ENCODE measurements around the gene SLC6A13. TPM values are rescaled to one million over a fixed set of nuclear protein-coding genes. Genes with fewer than 3 reads are reported as not detected.
A peak's percentile ranks its signal among the peaks of the same experiment; 100 is the strongest.

Gene SLC6A13
- total and polyA plus RNA-seq, 2 of the 8 experiments (the other 6 are each of a cell fraction or from before 2014, with no cell fraction given) = 0.03 TPM; not detected in 1

- no peak overlapping the region for H3K4me2 ChIP-seq (ENCODE audit: insufficient read depth in 1 of 2, low read depth in 2 of 2, low read length in 2 of 2)
- no peak overlapping the region for H2BK20ac ChIP-seq (ENCODE audit: low read length)
- FAIRE-seq (no peak), DNase-seq (ENCODE audit: low read depth in 1 of 2, low spot score in 2 of 2) (no peak)
- H4K8ac ChIP-seq (ENCODE audit: extremely low read depth, insufficient read depth, low read length) = no peak overlapping the region
- peak overlapping the region; percentile 81; the same call in 1 of the 2 replicates for H2BK12ac ChIP-seq (ENCODE audit: low read depth, low read length)
- CTCF ChIA-PET (ENCODE audit: partially characterized antibody) = interaction anchor here (1.2 to 7.0 kb wide), 9 partner anchors 10 to 88 kb away, joined by 3 to 71 read pairs (median 13); no protein-coding TSS in a partner anchor
- H3K27me3 ChIP-seq (replicated peaks in 1 of 4; ENCODE audit: control insufficient read depth in 3 of 4, extremely low read depth in 1 of 4, insufficient read depth in 3 of 4, low read length in 3 of 4) = peaks cover 0 to 15% (median 5%) of the 10 kb centered on the region in 4 experiments; a peak in 5 of 7 replicates
- no peak overlapping the region for H3K18ac ChIP-seq (ENCODE audit: extremely low read depth, low read length)
- TF ChIP-seq EGR1 (IDR thresholded peaks at IDR 0.05; ENCODE audit: borderline replicate concordance, low read depth, low read length) = no peak
- TF ChIP-seq RXRA (IDR thresholded peaks at IDR 0.05; ENCODE audit: insufficient read depth, low read depth, low read length) = no peak
- TF ChIP-seq SUZ12 (IDR thresholded peaks at IDR 0.05; ENCODE audit: low read length) = no peak
- no peak for TF ChIP-seq MAFK (IDR thresholded peaks at IDR 0.05; ENCODE audit: low read depth, low read length)
- TF ChIP-seq BCL11A (IDR thresholded peaks at IDR 0.05; ENCODE audit: low read depth in 2 of 2, low read length in 2 of 2) = no peak
- TF ChIP-seq TAF7 (optimal IDR thresholded peaks at IDR 0.05; ENCODE audit: borderline replicate concordance, low read depth, low read length) = no peak
- TF ChIP-seq CREB1 (IDR thresholded peaks at IDR 0.05) = no peak
- no peak overlapping the region for H2BK15ac ChIP-seq (ENCODE audit: low read length)
- H2AK5ac ChIP-seq (ENCODE audit: low read depth, low read length) = no peak overlapping the region
- no peak overlapping the region for H2BK120ac ChIP-seq (replicated peaks; ENCODE audit: low read depth, low read length)
- peaks cover 2% of the 10 kb centered on the region; the same call in 1 of the 2 replicates for H3K23me2 ChIP-seq (ENCODE audit: low read depth, low read length)
- no peak overlapping the region for H3K56ac ChIP-seq (replicated peaks; ENCODE audit: insufficient read length, low read depth, low read length)
- H3K79me2 ChIP-seq (ENCODE audit: control insufficient read depth in 1 of 2, insufficient read depth in 2 of 2, low read length in 2 of 2) = no peaks in the 10 kb centered on the region
- no peak overlapping the region for H3K9ac ChIP-seq (replicated peaks in 1 of 4; ENCODE audit: extremely low read depth in 1 of 4, low read depth in 3 of 4, low read length in 3 of 4)
- H4K5ac ChIP-seq (ENCODE audit: insufficient read length, low read depth, low read length) = no peak overlapping the region
- H3K14ac ChIP-seq (ENCODE audit: insufficient read length) = no peak overlapping the region
- no peaks in the 10 kb centered on the region for H3K79me1 ChIP-seq (ENCODE audit: low read depth, low read length)
- H3K4me3 ChIP-seq (ENCODE audit: extremely low read depth in 1 of 4, insufficient read depth in 2 of 4, low read depth in 3 of 4, low read length in 4 of 4) = no peak overlapping the region
- H3K27ac ChIP-seq (ENCODE audit: low read depth, low read length) = no peak overlapping the region
- peaks cover 0 to 3% (median 2%) of the 10 kb centered on the region in 4 experiments; a peak in 2 of 7 replicates for H3K4me1 ChIP-seq (replicated peaks in 1 of 4; ENCODE audit: control insufficient read depth in 3 of 4, insufficient read depth in 4 of 4, low read length in 3 of 4)
- 94% methylated on average over 8 of the region's 8 CpGs; no CpG with 5 or more reads in 1 of the 2 experiments for WGBS, 2 experiments (ENCODE audit: extremely low coverage in 1 of 2, insufficient coverage in 1 of 2, insufficient read length in 1 of 2, insufficient replicate concordance in 2 of 2, low coverage in 1 of 2, low lambda C conversion rate in 2 of 2, missing lambda C conversion rate in 1 of 2)
- no peak overlapping the region for H3K23ac ChIP-seq (ENCODE audit: insufficient read length)
- no peak overlapping the region for H3K4ac ChIP-seq (replicated peaks; ENCODE audit: insufficient read length, low read depth, low read length)
- no peak overlapping the region for H4K91ac ChIP-seq (replicated peaks; ENCODE audit: insufficient read length, low read length)
- H2AFZ ChIP-seq (ENCODE audit: low read length) = no peak overlapping the region
- POLR2A ChIA-PET (ENCODE audit: partially characterized antibody) = interaction anchor here (1.2 kb wide), 1 partner anchor 18 kb away, joined by 4 read pairs; no protein-coding TSS in a partner anchor
- no peaks in the 10 kb centered on the region for H3K36me3 ChIP-seq (ENCODE audit: control insufficient read depth in 2 of 4, insufficient read depth in 4 of 4, low read length in 3 of 4)
- no peak overlapping the region for H2BK5ac ChIP-seq (ENCODE audit: low read depth, low read length)
- no peaks in the 10 kb centered on the region; a peak in 1 of 4 replicates for H3K9me3 ChIP-seq (ENCODE audit: insufficient read depth in 2 of 2, low read depth in 1 of 2, low read length in 1 of 2)
- H4K20me1 ChIP-seq (replicated peaks in 1 of 2; ENCODE audit: control insufficient read depth in 1 of 2, insufficient read depth in 2 of 2, low read length in 2 of 2) = no peaks in the 10 kb centered on the region
These were observed 71.8 kb downstream of the SLC6A13 start for GRCh38 chr12:190881-191280.
